GM12873 (cell line): Measurements from ENCODE around the gene POU2AF3.

ENCODE experiments used
- CTCF ChIP-seq: IDR thresholded peaks from 2 replicates; pipeline ENCODE4 v1.5.1; 2012; ENCODE audit warnings: low read depth, mild to moderate bottlenecking, moderate library complexity, low read length, control low read depth; ENCODE audit not compliant: insufficient read depth; ENCODE audit errors: missing control alignments

Gene POU2AF3

GRCh38 chr11:111298413-111299100, at the start of gene POU2AF3:
TSS of gene POU2AF3 (plus strand) at chr11:111298546. CDS start at chr11:111298582, 36 bp downstream.
- TF ChIP-seq CTCF: no peak

GRCh38 chr11:111250936-111251335, 47.4 kb upstream of the POU2AF3 start:
- TF ChIP-seq CTCF: no peak

- no peak for TF ChIP-seq CTCF
Measured at GRCh38 chr11:111253131-111253530, 45.2 kb upstream of the POU2AF3 start.

GRCh38 chr11:111253630-111254029, 44.7 kb upstream of the POU2AF3 start:
- no peak for TF ChIP-seq CTCF

GRCh38 chr11:111258046-111258445, 40.3 kb upstream of the POU2AF3 start:
- no peak for TF ChIP-seq CTCF

- TF ChIP-seq CTCF: no peak
Measured at GRCh38 chr11:111259896-111260295, 38.5 kb upstream of the POU2AF3 start.

GRCh38 chr11:111260811-111261210, 37.5 kb upstream of the POU2AF3 start:
- TF ChIP-seq CTCF: no peak
